H1 (cell line): ENCODE results near the gene NETO2. TPM values are rescaled to one million over a fixed set of nuclear protein-coding genes. Genes with fewer than 3 reads are reported as not detected.

Source experiments
- ASH2L ChIP-seq: fragments of 200-600, 300-600 bp; sonication (generic); IDR thresholded peaks from one replicate; pipeline ENCODE4 v1.7.1; 2017; ENCODE audit warnings: low read length
- BCL11A ChIP-seq, 2 experiments: IDR thresholded peaks; one replicate each; pipeline ENCODE4 v1.6.1; 2011; ENCODE audit warnings: low read depth in 2 of 2, low read length in 2 of 2, mild to moderate bottlenecking in 2 of 2
- CBX5 ChIP-seq: fragments of 300-800, 300-1000 bp; sonication (generic); IDR thresholded peaks from 2 replicates; pipeline ENCODE4 v1.7.1; 2016; ENCODE audit warnings: antibody characterized with exemption, low read length, low read depth
- CEBPB ChIP-seq: IDR thresholded peaks from 2 replicates; pipeline ENCODE4 v1.6.1; 2012; ENCODE audit warnings: low read depth, low read length
- CHD1 ChIP-seq: IDR thresholded peaks from 2 replicates; pipeline ENCODE4 v1.6.1; 2012; ENCODE audit warnings: low read depth, low read length, improper control_type of control experiment
- CHD2 ChIP-seq: IDR thresholded peaks from 2 replicates; pipeline ENCODE4 v1.6.1; 2012; ENCODE audit warnings: low read length, improper control_type of control experiment
- HDAC2 ChIP-seq, 2 experiments: fragments of 300-600 bp in 1 of 2; sonication (generic) in 1 of 2; IDR thresholded peaks; 2 replicates each; pipeline ENCODE4 v1.6.1; 2011 to 2012; ENCODE audit warnings: low read depth in 2 of 2, low read length in 2 of 2, mild to moderate bottlenecking in 2 of 2, moderate library complexity in 2 of 2, borderline replicate concordance in 1 of 2, inconsistent platforms in 1 of 2
- HDAC6 ChIP-seq: IDR thresholded peaks from one replicate; pipeline ENCODE4 v1.7.1; 2012; ENCODE audit warnings: low read depth, mild to moderate bottlenecking, inconsistent platforms, low read length, moderate library complexity
- JUN ChIP-seq: IDR thresholded peaks from 2 replicates; pipeline ENCODE4 v1.6.1; 2011; ENCODE audit warnings: low read depth, mild to moderate bottlenecking, improper control_type of control experiment, low read length
- KDM4A ChIP-seq: IDR thresholded peaks from one replicate; pipeline ENCODE4 v1.7.1; 2012; ENCODE audit warnings: low read depth, mild to moderate bottlenecking, moderate library complexity, low read length, inconsistent platforms; ENCODE audit not compliant: severe bottlenecking
- MAFK ChIP-seq: IDR thresholded peaks from 2 replicates; pipeline ENCODE4 v1.6.1; 2012; ENCODE audit warnings: low read depth, mild to moderate bottlenecking, improper control_type of control experiment, low read length
- NRF1 ChIP-seq: IDR thresholded peaks from 2 replicates; pipeline ENCODE4 v1.6.1; 2011; ENCODE audit warnings: mild to moderate bottlenecking, low read depth, low read length, improper control_type of control experiment
- POU5F1 ChIP-seq: IDR thresholded peaks from 2 replicates; pipeline ENCODE4 v1.6.1; 2011; ENCODE audit warnings: low read depth, mild to moderate bottlenecking, low read length, moderate library complexity
- RAD21 ChIP-seq, 2 experiments: IDR thresholded peaks in 1 of 2; conservative IDR thresholded peaks in 1 of 2; 2 replicates each; pipeline ENCODE4 v1.6.1; 2011; ENCODE audit warnings: low read depth in 2 of 2, low read length in 2 of 2, improper control_type of control experiment in 1 of 2, inconsistent platforms in 1 of 2, mild to moderate bottlenecking in 1 of 2, moderate library complexity in 1 of 2
- RFX5 ChIP-seq: IDR thresholded peaks from 2 replicates; pipeline ENCODE4 v1.6.1; 2011; ENCODE audit warnings: low read depth, low read length, improper control_type of control experiment, borderline replicate concordance
- SUZ12 ChIP-seq: fragments of 200-600 bp; sonication (generic); IDR thresholded peaks from 2 replicates; pipeline ENCODE4 v1.6.1; 2012; ENCODE audit warnings: mild to moderate bottlenecking, inconsistent platforms, low read length, moderate library complexity, mixed read lengths
- TAF1 ChIP-seq: IDR thresholded peaks from 2 replicates; pipeline ENCODE4 v1.6.1; 2011; ENCODE audit warnings: mild to moderate bottlenecking, low read depth, low read length
- TEAD4 ChIP-seq: IDR thresholded peaks from 2 replicates; pipeline ENCODE4 v1.6.1; 2012; ENCODE audit warnings: low read depth, low read length, inconsistent platforms, mixed read lengths
- YY1 ChIP-seq: IDR thresholded peaks from 2 replicates; pipeline ENCODE4 v1.6.1; 2011; ENCODE audit warnings: low read depth, mild to moderate bottlenecking, low read length
- polyA plus RNA-seq, 7 experiments: library from polyadenylated mRNA; depleted of rRNA in 3 of 7; stranded (reverse) in 5 of 7; unstranded in 2 of 7; fragments of >200 nt in 5 of 7; fragments of 200-250 nt in 2 of 7; gene quantifications; 1 replicate in 5 of 7; 2 replicates in 1 of 7; 4 replicates in 1 of 7; pipeline versions ENCODE4 v1.2.1 to v1.2.3, GENCODE V29; 2011 to 2013; ENCODE audit warnings: missing spikeins in 2 of 7, mixed read lengths in 2 of 7
- total RNA-seq: library from RNA; stranded (reverse); fragmentation: NEBNext Ultra II Directional; extraction: Animal tissue kit (Norgen Biotek cat#: 25700); gene quantifications from 2 replicates; pipeline ENCODE4 v1.2.1, GENCODE V29; 2021
- TF ChIP-seq, protein P1 (sequence below): IDR thresholded peaks from 2 replicates; pipeline ENCODE4 v1.6.1; 2012; ENCODE audit warnings: inconsistent platforms
- TF ChIP-seq, protein P2 (sequence below), 3 experiments: IDR thresholded peaks; 1 replicate in 2 of 3; 2 replicates in 1 of 3; pipeline versions ENCODE4 v1.5.1 to v1.6.1; 2011; ENCODE audit warnings: low read length in 3 of 3, mild to moderate bottlenecking in 3 of 3, inconsistent platforms in 2 of 3, low read depth in 1 of 3, moderate library complexity in 1 of 3; ENCODE audit not compliant: insufficient read depth in 1 of 3; ENCODE audit errors: control extremely low read depth in 1 of 3

NETO2 gene
- total and polyA plus RNA-seq, 2 of the 8 experiments (the other 6 are each of a cell fraction or from before 2014, with no cell fraction given), result 9.4 to 12.5 TPM

DNA sequence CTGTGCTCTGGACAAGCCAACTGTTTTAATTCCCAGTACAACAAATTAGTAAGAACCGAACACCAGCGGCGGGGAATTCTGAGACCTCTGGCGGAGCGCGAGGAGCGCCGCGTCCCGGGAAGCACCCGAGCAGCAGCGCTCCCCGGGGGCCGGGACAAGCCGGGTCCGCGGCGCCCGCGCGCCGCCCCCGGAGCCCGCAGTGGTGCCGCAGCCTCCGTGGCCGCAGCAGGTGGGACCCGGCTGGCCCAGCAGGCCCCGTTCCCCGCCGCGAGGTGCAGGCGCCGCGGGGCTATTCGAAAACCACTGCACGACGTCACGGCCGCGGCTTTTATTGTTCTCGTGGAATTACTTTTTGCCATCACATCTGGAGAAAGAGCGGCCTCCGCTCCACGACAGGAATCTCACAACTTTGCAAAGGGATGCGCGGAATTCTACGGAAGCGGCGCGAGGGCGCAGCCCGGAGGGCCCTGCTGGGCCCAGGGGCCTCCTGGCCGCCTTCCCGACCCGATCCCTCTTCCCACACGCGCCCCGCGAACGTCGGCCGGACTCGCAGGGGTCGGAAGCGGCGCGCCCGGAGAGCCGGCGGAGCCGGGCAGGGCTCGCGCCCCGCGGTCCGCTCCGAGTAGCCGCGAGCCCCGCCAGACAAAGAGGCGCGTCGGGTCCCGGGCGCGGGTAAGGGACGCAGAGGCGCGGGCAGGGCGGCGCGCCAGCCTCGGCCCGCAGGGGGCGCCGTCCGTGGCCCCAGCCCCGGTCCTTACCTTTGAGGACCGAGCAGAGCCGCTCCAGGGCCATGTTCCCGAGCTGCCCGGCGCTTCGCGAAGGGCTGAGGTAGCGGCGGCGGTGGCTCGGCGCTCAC lies 696 bp downstream of the NETO2 start (continued):
- TF ChIP-seq SUZ12 (peak; percentile 30; the same call in 1 of the 2 replicates), ASH2L (peak; percentile 79), POU5F1 (no peak), CHD2 (no peak), CHD1 (no peak), RAD21 (IDR thresholded peaks at IDR 0.05 in 1 of 2, conservative IDR thresholded peaks at IDR 0.05 in 1 of 2; ENCODE audit: low read depth in 2 of 2, low read length in 2 of 2) (peak; percentile 36 to 72; a peak in 3 of 4 replicates), TEAD4 (no peak; the same call in 1 of the 2 replicates), TAF1 (peak; percentile 62), NRF1 (no peak), KDM4A (peak; percentile 95), HDAC2 (IDR thresholded peaks at IDR 0.05; ENCODE audit: borderline replicate concordance in 1 of 2, low read depth in 2 of 2, low read length in 2 of 2) (no peak; a peak in 1 of 4 replicates), YY1 (peak; percentile 26; the same call in 1 of the 2 replicates), CBX5 (no peak), RFX5 (no peak), MAFK (no peak), HDAC6 (no peak), CEBPB (no peak), BCL11A (IDR thresholded peaks at IDR 0.05; ENCODE audit: low read depth in 2 of 2, low read length in 2 of 2) (no peak), JUN (no peak)
- TF ChIP-seq, protein P1, sequence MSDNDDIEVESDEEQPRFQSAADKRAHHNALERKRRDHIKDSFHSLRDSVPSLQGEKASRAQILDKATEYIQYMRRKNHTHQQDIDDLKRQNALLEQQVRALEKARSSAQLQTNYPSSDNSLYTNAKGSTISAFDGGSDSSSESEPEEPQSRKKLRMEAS, result no peak; the same call in 1 of the 2 replicates
- TF ChIP-seq, protein P2, sequence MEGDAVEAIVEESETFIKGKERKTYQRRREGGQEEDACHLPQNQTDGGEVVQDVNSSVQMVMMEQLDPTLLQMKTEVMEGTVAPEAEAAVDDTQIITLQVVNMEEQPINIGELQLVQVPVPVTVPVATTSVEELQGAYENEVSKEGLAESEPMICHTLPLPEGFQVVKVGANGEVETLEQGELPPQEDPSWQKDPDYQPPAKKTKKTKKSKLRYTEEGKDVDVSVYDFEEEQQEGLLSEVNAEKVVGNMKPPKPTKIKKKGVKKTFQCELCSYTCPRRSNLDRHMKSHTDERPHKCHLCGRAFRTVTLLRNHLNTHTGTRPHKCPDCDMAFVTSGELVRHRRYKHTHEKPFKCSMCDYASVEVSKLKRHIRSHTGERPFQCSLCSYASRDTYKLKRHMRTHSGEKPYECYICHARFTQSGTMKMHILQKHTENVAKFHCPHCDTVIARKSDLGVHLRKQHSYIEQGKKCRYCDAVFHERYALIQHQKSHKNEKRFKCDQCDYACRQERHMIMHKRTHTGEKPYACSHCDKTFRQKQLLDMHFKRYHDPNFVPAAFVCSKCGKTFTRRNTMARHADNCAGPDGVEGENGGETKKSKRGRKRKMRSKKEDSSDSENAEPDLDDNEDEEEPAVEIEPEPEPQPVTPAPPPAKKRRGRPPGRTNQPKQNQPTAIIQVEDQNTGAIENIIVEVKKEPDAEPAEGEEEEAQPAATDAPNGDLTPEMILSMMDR (IDR thresholded peaks at IDR 0.05; ENCODE audit: control extremely low read depth in 1 of 3, insufficient read depth in 1 of 3, low read depth in 1 of 3, low read length in 3 of 3), result peak; percentile 69 to 87 (median 75)
